Activated naive CD8-positive, alpha-beta T cell treated with anti-CD3 and anti-CD28 coated beads for 36 hours (primary cell): ENCODE results near the gene SRPX. TPM values are rescaled to one million over a fixed set of nuclear protein-coding genes. Genes with fewer than 3 reads are reported as not detected.

ENCODE experiments used
- DNase-seq: peaks from one replicate; pipeline ENCODE4 v3.0.0; 2021
- H3K27ac Mint-ChIP-seq: one replicate; pipeline ENCODE4 v1.8.0; 2022; ENCODE audit warnings: mild to moderate bottlenecking, moderate library complexity, mixed read lengths
- H3K27me3 Mint-ChIP-seq: one replicate; pipeline ENCODE4 v1.8.0; 2022; ENCODE audit warnings: mild to moderate bottlenecking, mixed read lengths
- H3K36me3 Mint-ChIP-seq: one replicate; pipeline ENCODE4 v1.8.0; 2021; ENCODE audit warnings: mild to moderate bottlenecking, mixed read lengths
- H3K4me1 Mint-ChIP-seq: one replicate; pipeline ENCODE4 v1.8.0; 2021; ENCODE audit warnings: mixed read lengths
- H3K4me3 Mint-ChIP-seq: one replicate; pipeline ENCODE4 v1.8.0; 2022; ENCODE audit warnings: mild to moderate bottlenecking, moderate library complexity, mixed read lengths
- H3K9me3 Mint-ChIP-seq: one replicate; pipeline ENCODE4 v1.8.0; 2022; ENCODE audit warnings: mixed read lengths
- total RNA-seq, 2 experiments: library from RNA; stranded (reverse); gene quantifications; one replicate each; pipeline ENCODE4 v1.2.3, GENCODE V29; 2021

The SRPX gene
- total RNA-seq, 2 experiments from 2014 or later, result not detected

GRCh38 chrX:38099688-38100087 is 121.0 kb downstream of the SRPX start:
- no peak overlapping the region for H3K4me3 Mint-ChIP-seq

More at GRCh38 chrX:38099688-38100087, 121.0 kb downstream of the SRPX start:
- H3K9me3 Mint-ChIP-seq, result peaks cover 3% of the 10 kb centered on the region
- no peaks in the 10 kb centered on the region for H3K27me3 Mint-ChIP-seq
- no peaks in the 10 kb centered on the region for H3K36me3 Mint-ChIP-seq
- no peak overlapping the region for H3K27ac Mint-ChIP-seq
- DNase-seq, result no peak
- H3K4me1 Mint-ChIP-seq, result peaks cover under 1% of the 10 kb centered on the region

Other genes with a start within 250 kb of the SRPX start
- not detected for gene SYTL5, start 214.3 kb downstream of the SRPX start, total RNA-seq
- 10 to 100 TPM in 1 of 2 experiments, 1 to 10 TPM in 1; 9.4 to 10.0 TPM for gene RPGR, start 106.6 kb upstream of the SRPX start, total RNA-seq
- not detected for gene OTC, start 131.7 kb upstream of the SRPX start, total RNA-seq